ENCODE measurements around the gene PRDM16. TPM values are rescaled to one million over a fixed set of nuclear protein-coding genes. Genes with fewer than 3 reads are reported as not detected.

Gene PRDM16
- total RNA-seq, 1 experiment from 2014 or later: 0.69 TPM

- H3K4me3 ChIP-seq (ENCODE audit: insufficient read depth, low read depth, low read length): no peak overlapping the region
- H3K36me3 ChIP-seq (replicated peaks; ENCODE audit: control insufficient read depth, insufficient read depth, low read length): no peaks in the 10 kb centered on the region
- no peak for DNase-seq
- H3K27me3 ChIP-seq (ENCODE audit: control insufficient read depth, insufficient read depth, low read length): no peaks in the 10 kb centered on the region
Measured at GRCh38 chr1:3266870-3267549, 198.0 kb downstream of the PRDM16 start.

GRCh38 chr1:3267550-3268270 is 198.7 kb downstream of the PRDM16 start:
- no peak for DNase-seq
- H3K27me3 ChIP-seq (ENCODE audit: control insufficient read depth, insufficient read depth, low read length): no peaks in the 10 kb centered on the region
- H3K4me3 ChIP-seq (ENCODE audit: insufficient read depth, low read depth, low read length): no peak overlapping the region
- no peaks in the 10 kb centered on the region for H3K36me3 ChIP-seq (replicated peaks; ENCODE audit: control insufficient read depth, insufficient read depth, low read length)

GRCh38 chr1:3268281-3268680 is 199.3 kb downstream of the PRDM16 start:
- no peaks in the 10 kb centered on the region for H3K27me3 ChIP-seq (ENCODE audit: control insufficient read depth, insufficient read depth, low read length)
- H3K4me3 ChIP-seq (ENCODE audit: insufficient read depth, low read depth, low read length): no peak overlapping the region
- H3K36me3 ChIP-seq (replicated peaks; ENCODE audit: control insufficient read depth, insufficient read depth, low read length): no peaks in the 10 kb centered on the region
- DNase-seq: no peak

GRCh38 chr1:3270403-3271245 is 201.6 kb downstream of the PRDM16 start:
- Histone ChIP-seq H3K4me3 (ENCODE audit: insufficient read depth, low read depth, low read length) (no peak overlapping the region), H3K27me3 (ENCODE audit: control insufficient read depth, insufficient read depth, low read length) (no peaks in the 10 kb centered on the region), H3K36me3 (replicated peaks; ENCODE audit: control insufficient read depth, insufficient read depth, low read length) (no peaks in the 10 kb centered on the region)
- DNase-seq: no peak

- no peaks in the 10 kb centered on the region for H3K36me3 ChIP-seq (replicated peaks; ENCODE audit: control insufficient read depth, insufficient read depth, low read length)
- no peaks in the 10 kb centered on the region for H3K27me3 ChIP-seq (ENCODE audit: control insufficient read depth, insufficient read depth, low read length)
- no peak for DNase-seq
- H3K4me3 ChIP-seq (ENCODE audit: insufficient read depth, low read depth, low read length): no peak overlapping the region
Measured at GRCh38 chr1:3271866-3272265, 202.9 kb downstream of the PRDM16 start.

GRCh38 chr1:3272321-3273045 is 203.5 kb downstream of the PRDM16 start:
- Histone ChIP-seq H3K4me3 (ENCODE audit: insufficient read depth, low read depth, low read length) (no peak overlapping the region), H3K27me3 (ENCODE audit: control insufficient read depth, insufficient read depth, low read length) (no peaks in the 10 kb centered on the region), H3K36me3 (replicated peaks; ENCODE audit: control insufficient read depth, insufficient read depth, low read length) (no peaks in the 10 kb centered on the region)
- no peak for DNase-seq

GRCh38 chr1:3273447-3273846 is 204.4 kb downstream of the PRDM16 start:
- Histone ChIP-seq H3K27me3 (ENCODE audit: control insufficient read depth, insufficient read depth, low read length) (no peaks in the 10 kb centered on the region), H3K4me3 (ENCODE audit: insufficient read depth, low read depth, low read length) (no peak overlapping the region), H3K36me3 (replicated peaks; ENCODE audit: control insufficient read depth, insufficient read depth, low read length) (no peaks in the 10 kb centered on the region)
- no peak for DNase-seq

GRCh38 chr1:3274972-3275371 is 206.0 kb downstream of the PRDM16 start:
- DNase-seq: no peak
- no peaks in the 10 kb centered on the region for H3K36me3 ChIP-seq (replicated peaks; ENCODE audit: control insufficient read depth, insufficient read depth, low read length)
- H3K27me3 ChIP-seq (ENCODE audit: control insufficient read depth, insufficient read depth, low read length): no peaks in the 10 kb centered on the region
- no peak overlapping the region for H3K4me3 ChIP-seq (ENCODE audit: insufficient read depth, low read depth, low read length)

- H3K36me3 ChIP-seq (replicated peaks; ENCODE audit: control insufficient read depth, insufficient read depth, low read length): no peaks in the 10 kb centered on the region
Measured at GRCh38 chr1:3275471-3276340, 206.7 kb downstream of the PRDM16 start.

GRCh38 chr1:3276341-3276800 is 207.4 kb downstream of the PRDM16 start:
- DNase-seq: no peak
- Histone ChIP-seq H3K27me3 (ENCODE audit: control insufficient read depth, insufficient read depth, low read length) (peaks cover 2% of the 10 kb centered on the region; the same call in 1 of the 2 replicates), H3K36me3 (replicated peaks; ENCODE audit: control insufficient read depth, insufficient read depth, low read length) (no peaks in the 10 kb centered on the region), H3K4me3 (ENCODE audit: insufficient read depth, low read depth, low read length) (no peak overlapping the region)

More at GRCh38 chr1:3275471-3276340, 206.7 kb downstream of the PRDM16 start:
- Histone ChIP-seq H3K27me3 (ENCODE audit: control insufficient read depth, insufficient read depth, low read length) (peaks cover 2% of the 10 kb centered on the region; the same call in 1 of the 2 replicates), H3K4me3 (ENCODE audit: insufficient read depth, low read depth, low read length) (no peak overlapping the region)
- DNase-seq: no peak

- Histone ChIP-seq H3K4me3 (ENCODE audit: insufficient read depth, low read depth, low read length) (no peak overlapping the region), H3K36me3 (replicated peaks; ENCODE audit: control insufficient read depth, insufficient read depth, low read length) (no peaks in the 10 kb centered on the region), H3K27me3 (ENCODE audit: control insufficient read depth, insufficient read depth, low read length) (peaks cover 2% of the 10 kb centered on the region; the same call in 1 of the 2 replicates)
- no peak for DNase-seq
Measured at GRCh38 chr1:3277011-3277471, 208.0 kb downstream of the PRDM16 start.

- Histone ChIP-seq H3K36me3 (replicated peaks; ENCODE audit: control insufficient read depth, insufficient read depth, low read length) (no peaks in the 10 kb centered on the region), H3K4me3 (ENCODE audit: insufficient read depth, low read depth, low read length) (no peak overlapping the region), H3K27me3 (ENCODE audit: control insufficient read depth, insufficient read depth, low read length) (peaks cover 2% of the 10 kb centered on the region; the same call in 1 of the 2 replicates)
- no peak for DNase-seq
Measured at GRCh38 chr1:3277623-3278022, 208.6 kb downstream of the PRDM16 start.

- DNase-seq: no peak
- Histone ChIP-seq H3K4me3 (ENCODE audit: insufficient read depth, low read depth, low read length) (no peak overlapping the region), H3K36me3 (replicated peaks; ENCODE audit: control insufficient read depth, insufficient read depth, low read length) (no peaks in the 10 kb centered on the region), H3K27me3 (ENCODE audit: control insufficient read depth, insufficient read depth, low read length) (peaks cover 2% of the 10 kb centered on the region; the same call in 1 of the 2 replicates)
Measured at GRCh38 chr1:3278416-3279181, 209.6 kb downstream of the PRDM16 start.

Data from H7 (cell line).